Muscle of leg (tissue), 11 donors: ENCODE results near the gene PRKN. TPM values are rescaled to one million over a fixed set of nuclear protein-coding genes. Genes with fewer than 3 reads are reported as not detected.

ENCODE experiments used
- DNase-seq: peaks from one replicate; pipeline ENCODE4 v3.0.0; 2013
- H3K27ac ChIP-seq: one replicate; pipeline ENCODE4 v1.5.1; 2013; ENCODE audit warnings: mild to moderate bottlenecking, low read length, control low read depth
- H3K27me3 ChIP-seq: one replicate; pipeline ENCODE4 v1.6.1; 2013; ENCODE audit warnings: low read length; ENCODE audit not compliant: control insufficient read depth, insufficient read depth
- H3K36me3 ChIP-seq: one replicate; pipeline ENCODE4 v1.6.1; 2013; ENCODE audit warnings: low read length; ENCODE audit not compliant: control insufficient read depth, insufficient read depth
- H3K4me1 ChIP-seq: one replicate; pipeline ENCODE4 v1.6.1; 2013; ENCODE audit warnings: low read length; ENCODE audit not compliant: control insufficient read depth, insufficient read depth
- H3K4me3 ChIP-seq: one replicate; pipeline ENCODE4 v1.5.1; 2013; ENCODE audit warnings: low read length, control low read depth
- H3K9me3 ChIP-seq: replicated peaks from 2 replicates; pipeline ENCODE4 v1.6.1; 2013; ENCODE audit warnings: low read depth, low read length; ENCODE audit not compliant: control insufficient read depth
- WGBS: methylation state at CpG from one replicate; pipeline ENCODE4 v1.1.5; 2013; ENCODE audit warnings: missing lambda C conversion rate; ENCODE audit not compliant: insufficient coverage; 5-methylcytosine and 5-hydroxymethylcytosine counted together
- polyA plus RNA-seq, 8 donors: library from polyadenylated mRNA; unstranded; fragments of 120-200 nt; gene quantifications; one replicate each; pipeline versions ENCODE4 v1.2.1 to v1.2.3, GENCODE V29; 2013; ENCODE audit warnings: inconsistent platforms in 1 of 8, low replicate concordance in 1 of 8; ENCODE audit not compliant: insufficient read length in 8 of 8, insufficient read depth in 1 of 8
- total RNA-seq: library from RNA; stranded (reverse); fragments of 120-200 nt; gene quantifications from one replicate; pipeline ENCODE4 v1.2.4, GENCODE V29; 2013

Gene PRKN
- total and polyA plus RNA-seq, 9 donors = 2.5 to 4.7 (median 3.9) TPM

- 100% methylated on average over 1 of the region's 2 CpGs for WGBS
- no peak overlapping the region for H3K4me3 ChIP-seq
Observed at GRCh38 chr6:162273986-162274385, 453.6 kb downstream of the PRKN start.

GRCh38 chr6:162271922-162272321 lies 455.6 kb downstream of the PRKN start:
- DNase-seq = no peak
- Histone ChIP-seq H3K9me3 (no peaks in the 10 kb centered on the region), H3K4me1 (peaks cover 5% of the 10 kb centered on the region), H3K27ac (no peak overlapping the region), H3K27me3 (no peaks in the 10 kb centered on the region), H3K4me3 (no peak overlapping the region), H3K36me3 (no peaks in the 10 kb centered on the region)
- 47% methylated on average over 3 of the region's 5 CpGs for WGBS

More at GRCh38 chr6:162273986-162274385, 453.6 kb downstream of the PRKN start:
- H3K4me1 ChIP-seq = peaks cover 5% of the 10 kb centered on the region
- no peak overlapping the region for H3K27ac ChIP-seq
- no peaks in the 10 kb centered on the region for H3K27me3 ChIP-seq
- no peaks in the 10 kb centered on the region for H3K36me3 ChIP-seq
- no peaks in the 10 kb centered on the region for H3K9me3 ChIP-seq
- DNase-seq = no peak

- peak; percentile 58 for DNase-seq
- no CpG with 5 or more reads among the region's 5 CpGs for WGBS
Observed at GRCh38 chr6:162270966-162271365, 456.6 kb downstream of the PRKN start.

GRCh38 chr6:162267641-162268040 lies 459.9 kb downstream of the PRKN start:
- no peaks in the 10 kb centered on the region for H3K9me3 ChIP-seq
- no CpG with 5 or more reads among the region's 2 CpGs for WGBS
- peak; percentile 75 for DNase-seq

More at GRCh38 chr6:162270966-162271365, 456.6 kb downstream of the PRKN start:
- Histone ChIP-seq H3K36me3 (no peaks in the 10 kb centered on the region), H3K4me3 (no peak overlapping the region), H3K27me3 (no peaks in the 10 kb centered on the region), H3K4me1 (peaks cover 5% of the 10 kb centered on the region), H3K9me3 (no peaks in the 10 kb centered on the region), H3K27ac (no peak overlapping the region)

GRCh38 chr6:162267126-162267525 lies 460.4 kb downstream of the PRKN start:
- Histone ChIP-seq H3K4me1 (peaks cover 5% of the 10 kb centered on the region), H3K36me3 (no peaks in the 10 kb centered on the region), H3K27me3 (no peaks in the 10 kb centered on the region), H3K9me3 (no peaks in the 10 kb centered on the region), H3K4me3 (no peak overlapping the region), H3K27ac (peak overlapping the region; percentile 67)
- DNase-seq = peak; percentile 38
- WGBS = 49% methylated on average over 2 of the region's 4 CpGs

More at GRCh38 chr6:162267641-162268040, 459.9 kb downstream of the PRKN start:
- H3K36me3 ChIP-seq = no peaks in the 10 kb centered on the region
- H3K27me3 ChIP-seq = no peaks in the 10 kb centered on the region
- peaks cover 5% of the 10 kb centered on the region for H3K4me1 ChIP-seq
- H3K27ac ChIP-seq = peak overlapping the region; percentile 67
- no peak overlapping the region for H3K4me3 ChIP-seq

GRCh38 chr6:162264581-162264980 lies 463.0 kb downstream of the PRKN start:
- 86% methylated on average over 5 of the region's 6 CpGs for WGBS
- H3K27me3 ChIP-seq = no peaks in the 10 kb centered on the region
- no peak for DNase-seq
- no peak overlapping the region for H3K27ac ChIP-seq
- H3K4me1 ChIP-seq = no peaks in the 10 kb centered on the region
- H3K4me3 ChIP-seq = no peak overlapping the region
- H3K9me3 ChIP-seq = no peaks in the 10 kb centered on the region
- H3K36me3 ChIP-seq = no peaks in the 10 kb centered on the region

- Histone ChIP-seq H3K9me3 (no peaks in the 10 kb centered on the region), H3K27ac (no peak overlapping the region), H3K36me3 (no peaks in the 10 kb centered on the region), H3K4me1 (no peaks in the 10 kb centered on the region), H3K27me3 (no peaks in the 10 kb centered on the region), H3K4me3 (no peak overlapping the region)
- no peak for DNase-seq
- WGBS = 97% methylated on average over 4 of the region's 15 CpGs
Observed at GRCh38 chr6:162262466-162263196, 464.9 kb downstream of the PRKN start.

- Histone ChIP-seq H3K27me3 (no peaks in the 10 kb centered on the region), H3K9me3 (no peaks in the 10 kb centered on the region), H3K4me3 (no peak overlapping the region), H3K27ac (no peak overlapping the region), H3K36me3 (no peaks in the 10 kb centered on the region), H3K4me1 (no peaks in the 10 kb centered on the region)
- no peak for DNase-seq
- WGBS = no CpG with 5 or more reads among the region's 1 CpG
Observed at GRCh38 chr6:162261598-162261997, 466.0 kb downstream of the PRKN start.

- Histone ChIP-seq H3K27ac (no peak overlapping the region), H3K27me3 (no peaks in the 10 kb centered on the region), H3K9me3 (no peaks in the 10 kb centered on the region), H3K4me3 (no peak overlapping the region), H3K4me1 (no peaks in the 10 kb centered on the region), H3K36me3 (no peaks in the 10 kb centered on the region)
- WGBS = no CpG with 5 or more reads among the region's 1 CpG
- no peak for DNase-seq
Observed at GRCh38 chr6:162260027-162260426, 467.5 kb downstream of the PRKN start.

- Histone ChIP-seq H3K9me3 (no peaks in the 10 kb centered on the region), H3K27me3 (no peaks in the 10 kb centered on the region), H3K27ac (no peak overlapping the region), H3K4me1 (no peaks in the 10 kb centered on the region), H3K36me3 (no peaks in the 10 kb centered on the region), H3K4me3 (no peak overlapping the region)
- 68% methylated on average over 6 of the region's 7 CpGs for WGBS
- DNase-seq = no peak
Observed at GRCh38 chr6:162258647-162259046, 468.9 kb downstream of the PRKN start.
